Measurements from ENCODE around the gene APOO.

The APOO gene

DNA sequence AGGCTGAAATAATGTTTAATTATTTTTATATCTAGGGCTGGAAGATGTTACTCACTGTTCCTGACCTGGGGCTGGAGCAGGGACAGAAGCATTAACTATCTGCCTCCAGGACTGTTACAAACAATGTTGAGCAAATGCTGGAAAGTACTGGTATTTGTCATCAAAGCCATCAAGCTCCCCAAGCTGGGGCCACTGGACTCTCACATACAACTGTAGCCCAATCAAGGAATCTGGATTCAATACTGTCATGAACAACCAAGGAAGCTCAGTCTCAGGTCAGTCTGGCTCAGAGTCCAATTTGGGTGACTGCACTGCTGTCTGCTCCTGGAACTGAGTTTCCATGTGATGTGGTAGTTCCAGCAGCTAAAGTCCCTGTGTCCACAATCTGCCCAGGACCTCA is 50.4 kb downstream of the APOO start:
- DNase-seq, result no peak

DNA sequence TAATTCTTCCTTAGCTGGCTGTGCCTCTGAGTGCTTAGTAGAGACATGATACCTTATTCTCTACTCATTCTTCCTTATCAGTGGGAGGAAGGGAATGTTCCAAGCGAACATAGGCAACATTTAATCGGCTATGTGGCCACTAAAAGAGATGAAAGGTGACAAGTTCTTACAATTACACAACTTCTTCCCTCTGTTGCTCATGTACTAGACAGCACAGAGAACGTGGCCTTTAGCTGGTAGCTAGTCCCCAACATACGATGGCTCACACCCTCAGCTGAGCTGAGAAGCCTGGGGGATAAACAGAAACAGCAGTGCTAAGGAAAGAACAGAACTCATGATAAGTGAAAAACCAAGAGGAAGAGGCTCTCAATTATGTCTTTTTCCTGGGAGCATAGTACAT is 52.2 kb downstream of the APOO start:
- DNase-seq, result no peak

GRCh38 chrX:23854945-23855344 is 52.8 kb downstream of the APOO start:
- DNase-seq, result no peak

- no peak for DNase-seq
These were observed 53.6 kb downstream of the APOO start for GRCh38 chrX:23854122-23854521.

GRCh38 chrX:23851544-23851943 is 56.2 kb downstream of the APOO start:
- no peak for DNase-seq

DNA sequence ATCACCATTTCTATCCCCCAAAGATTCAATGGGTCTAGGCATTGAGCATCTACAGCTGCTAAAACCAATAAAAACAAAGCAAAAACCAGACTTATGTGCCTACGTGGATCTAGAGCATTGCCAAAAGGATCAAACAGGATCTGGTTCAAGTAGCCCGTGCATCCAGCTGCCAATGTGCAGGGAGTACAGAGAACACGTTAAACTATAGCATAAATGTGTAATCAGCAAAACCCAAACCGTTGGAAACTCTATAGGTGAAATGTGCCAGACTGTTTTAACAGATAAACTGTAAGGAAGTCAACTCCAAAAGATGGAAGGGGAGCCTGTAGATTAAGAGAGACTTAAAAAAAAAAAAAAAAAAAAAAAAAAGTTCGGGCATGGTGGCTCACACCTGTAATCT is 58.5 kb downstream of the APOO start:
- DNase-seq, result no peak

DNA sequence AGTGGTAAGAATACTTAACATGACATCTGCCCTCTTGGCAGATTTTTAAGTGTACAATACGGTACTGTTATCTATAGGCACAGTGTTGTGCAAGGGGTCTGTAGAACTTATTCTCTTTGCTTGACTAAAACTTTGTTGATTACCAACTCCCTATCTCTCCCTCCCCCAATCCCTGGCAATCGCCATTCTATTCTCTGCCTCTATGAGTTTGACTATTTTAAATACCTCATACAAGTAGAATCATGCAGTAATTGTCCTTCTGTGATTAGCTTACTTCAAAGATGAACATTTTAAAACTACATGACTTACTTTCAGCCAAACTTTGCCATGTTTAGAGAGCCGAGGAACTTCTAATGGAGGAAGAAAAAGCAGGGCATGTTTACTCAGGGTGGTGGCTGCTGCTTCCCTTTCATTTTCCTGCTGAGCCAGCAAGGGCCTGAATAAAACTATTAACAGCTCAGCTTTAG is 62.4 kb downstream of the APOO start:
- no peak for DNase-seq

- DNase-seq, result no peak
These were observed 63.1 kb downstream of the APOO start for GRCh38 chrX:23844502-23845138.

- DNase-seq, result no peak
These were observed 65.8 kb downstream of the APOO start for GRCh38 chrX:23841847-23842522.

DNA sequence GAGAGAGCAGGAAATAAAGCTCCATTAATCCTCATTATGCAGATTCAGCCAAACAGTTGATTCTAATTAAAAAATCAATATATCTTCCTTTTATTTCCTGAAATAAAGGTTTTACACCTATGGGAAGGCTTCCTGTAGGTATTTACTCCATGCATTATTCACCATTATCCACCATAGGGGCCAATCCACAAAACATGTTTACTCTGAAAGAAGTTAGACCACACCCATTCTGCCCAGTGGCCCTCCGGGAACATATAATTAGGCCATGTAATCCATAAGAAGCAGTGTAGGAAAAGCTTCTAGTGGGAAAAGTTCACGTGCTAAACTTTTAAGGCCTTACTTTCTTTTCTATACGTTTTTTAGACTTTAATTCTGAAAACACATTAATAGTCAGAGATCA is 67.1 kb downstream of the APOO start:
- no peak for DNase-seq

GRCh38 chrX:23838953-23839352 is 68.8 kb downstream of the APOO start:
- no peak for DNase-seq

- no peak for DNase-seq
These were observed 75.0 kb downstream of the APOO start for GRCh38 chrX:23832721-23833120.

DNA sequence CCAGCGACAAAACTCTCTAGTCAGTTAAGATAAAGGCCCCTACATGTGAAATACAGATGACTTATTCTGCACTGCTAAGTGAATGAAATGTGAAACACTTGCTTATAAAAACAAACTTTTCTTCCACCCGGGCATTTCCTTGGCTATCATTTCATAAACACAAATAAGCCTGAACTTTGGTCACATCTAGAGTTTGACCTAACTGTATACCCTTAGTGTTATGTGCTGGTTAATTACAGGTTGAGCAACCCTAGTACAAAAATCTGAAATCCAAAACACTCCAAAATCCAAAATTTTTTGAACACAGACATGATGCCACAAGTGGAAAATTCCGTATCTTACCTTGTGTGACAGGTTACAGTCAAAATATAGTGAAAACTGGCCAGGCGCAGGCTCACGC is 78.9 kb downstream of the APOO start:
- no peak for DNase-seq

- DNase-seq, result no peak
These were observed 81.1 kb downstream of the APOO start for GRCh38 chrX:23826653-23827052.

GRCh38 chrX:23826216-23826615 is 81.5 kb downstream of the APOO start:
- no peak for DNase-seq

DNA sequence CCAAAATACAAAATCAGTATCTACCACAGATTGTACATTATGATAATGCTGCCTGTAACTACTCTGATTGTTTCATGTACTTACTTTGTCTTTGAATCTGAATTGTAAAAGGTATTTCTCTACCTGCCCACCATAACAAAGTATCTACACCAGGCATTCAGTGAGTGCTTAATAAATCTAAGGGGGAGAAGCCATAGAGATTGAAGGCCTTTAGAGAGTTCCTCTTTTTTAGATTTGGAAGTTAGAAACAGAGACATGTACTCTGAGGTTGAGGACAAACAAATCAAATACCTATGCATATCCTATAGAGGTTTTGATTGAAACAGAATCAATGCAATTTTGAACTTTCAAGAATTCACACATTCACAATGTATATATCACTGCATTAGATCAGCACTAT is 82.1 kb downstream of the APOO start:
- no peak for DNase-seq

DNA sequence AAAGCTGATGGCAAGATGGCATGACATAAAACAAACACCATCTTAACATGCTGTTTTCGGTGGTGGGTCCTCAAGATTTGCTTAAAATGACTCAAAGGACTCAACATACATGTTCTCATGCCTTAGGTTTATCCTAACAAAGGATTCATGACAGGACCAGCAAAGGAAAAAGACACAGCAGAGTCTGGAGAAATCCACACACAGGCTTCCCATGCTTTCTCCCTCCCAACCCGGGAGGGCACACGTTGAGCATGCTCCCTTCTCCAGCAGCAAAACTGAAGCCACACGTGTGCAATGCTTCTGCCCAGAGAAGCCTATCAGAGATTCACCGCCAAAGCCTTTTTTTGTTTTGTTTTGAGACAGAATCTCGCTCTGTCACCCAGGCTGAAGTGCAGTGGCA is 84.9 kb downstream of the APOO start:
- no peak for DNase-seq

DNA sequence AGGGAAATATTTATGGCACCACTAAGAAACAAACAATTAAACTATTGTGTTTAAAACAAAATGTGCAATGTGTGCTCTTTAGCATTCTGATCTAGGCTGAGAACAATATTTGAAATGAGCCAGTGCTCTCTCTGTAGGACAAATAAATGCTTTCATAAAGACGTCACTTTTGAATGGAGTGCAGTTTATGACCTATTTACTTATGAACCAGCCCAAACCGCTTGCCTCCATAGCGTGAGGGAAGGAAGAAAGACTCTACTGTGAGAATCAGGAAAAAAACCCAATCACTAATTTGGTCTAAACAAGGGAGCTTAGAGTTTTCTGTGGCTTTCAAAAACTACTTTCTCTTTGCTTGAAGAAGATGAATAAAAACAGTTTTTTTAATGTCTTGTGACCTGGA is 85.3 kb downstream of the APOO start:
- no peak for DNase-seq

DNA sequence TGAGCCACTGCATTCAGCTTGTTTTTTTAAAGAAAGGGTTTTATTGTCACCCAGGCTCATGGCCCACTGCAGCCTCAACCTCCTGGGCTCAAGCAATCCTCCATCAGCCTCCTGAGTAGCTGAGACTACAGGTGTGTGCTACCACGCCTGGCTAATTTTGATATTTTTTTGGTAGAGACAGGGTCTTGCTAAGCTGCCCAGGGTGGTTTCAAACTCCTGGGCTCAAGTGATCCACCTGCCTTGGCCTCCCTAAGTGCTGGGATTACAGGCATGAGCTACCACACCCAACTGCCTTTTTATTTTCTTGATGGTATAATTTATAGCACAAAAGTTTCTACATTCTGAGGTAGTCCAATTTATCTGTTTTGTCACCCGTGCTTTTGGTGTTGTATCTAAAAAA is 85.9 kb downstream of the APOO start:
- DNase-seq, result no peak

DNA sequence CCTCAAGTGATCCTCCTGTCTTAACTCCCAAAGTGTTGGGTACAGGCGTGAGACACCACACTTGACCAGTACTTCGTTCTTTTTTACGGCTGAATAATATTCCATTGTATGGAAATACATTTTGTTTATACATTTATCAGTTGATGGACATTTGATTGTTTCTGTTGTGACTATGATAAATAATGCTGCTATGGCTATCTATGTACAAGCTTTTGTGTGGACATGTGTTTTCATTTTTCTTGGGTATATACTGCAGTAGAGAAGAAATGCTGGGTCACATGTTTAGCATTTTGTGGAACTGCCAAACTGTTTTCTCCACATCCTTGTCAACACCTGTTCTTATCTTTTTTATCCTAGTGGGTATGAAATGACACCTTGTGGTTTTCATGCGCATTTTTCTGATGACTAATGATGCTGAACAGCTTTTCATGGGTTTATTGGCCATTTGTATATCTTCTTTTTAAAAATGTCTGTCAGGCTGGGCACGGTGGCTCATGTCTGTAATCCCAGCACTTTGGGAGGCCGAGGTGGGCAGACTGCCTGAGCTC is 87.4 kb downstream of the APOO start:
- DNase-seq, result no peak

GRCh38 chrX:23819385-23820234 is 88.1 kb downstream of the APOO start:
- no peak for DNase-seq

DNA sequence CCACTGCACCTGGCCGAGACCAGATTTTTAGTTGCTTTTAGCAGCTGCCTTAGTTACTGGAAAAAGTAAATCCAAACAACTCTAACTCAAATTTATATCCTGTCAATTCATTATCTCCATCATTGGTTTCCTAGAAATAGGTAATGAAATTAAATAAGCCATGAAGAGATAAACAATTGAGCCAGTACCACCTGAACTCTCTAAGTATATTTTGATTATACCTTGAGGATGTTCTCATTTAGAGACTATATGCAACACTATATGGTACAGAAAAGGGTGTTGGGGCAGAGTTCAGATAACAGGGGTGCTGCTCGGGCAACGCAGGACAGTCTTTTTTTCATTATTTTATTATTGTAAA is 89.8 kb downstream of the APOO start:
- no peak for DNase-seq

DNA sequence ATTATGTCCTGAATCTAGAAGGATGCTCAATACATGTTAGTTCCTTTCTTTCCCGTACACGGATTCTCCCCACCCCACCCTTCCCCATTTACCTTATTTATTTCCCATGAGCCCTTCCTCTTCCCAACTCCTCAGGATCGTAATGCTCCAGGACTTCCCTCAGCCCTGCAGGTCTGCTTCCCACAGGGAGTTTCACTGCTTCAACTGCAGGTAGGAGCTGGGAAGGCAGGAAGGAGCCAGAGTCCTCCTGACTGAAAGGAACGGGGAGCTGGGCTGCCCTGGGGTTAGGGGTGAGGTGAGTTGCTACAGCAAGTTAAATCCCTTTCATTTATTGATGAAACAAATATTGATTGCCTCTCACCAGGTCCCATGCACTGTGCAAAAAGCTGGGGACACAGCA is 91.6 kb downstream of the APOO start:
- DNase-seq, result no peak

GRCh38 chrX:23815376-23815775 is 92.4 kb downstream of the APOO start:
- no peak for DNase-seq

Data from GOT3 (cell line).